ENCODE data around the gene SRL.

Gene SRL

GRCh38 chr16:4160658-4161430 is 81.0 kb downstream of the SRL start:
- no peaks in the 10 kb centered on the region for H3K79me2 ChIP-seq (ENCODE audit: control insufficient read depth, low read length)
- no peak overlapping the region for H3K4me3 ChIP-seq (ENCODE audit: low read length)
- H3K27me3 ChIP-seq (ENCODE audit: control insufficient read depth, low read length): no peaks in the 10 kb centered on the region
- H3F3A ChIP-seq (ENCODE audit: control insufficient read depth, insufficient read depth): no peaks in the 10 kb centered on the region
- H3K36me3 ChIP-seq (ENCODE audit: control insufficient read depth, low read length): no peaks in the 10 kb centered on the region
- no peaks in the 10 kb centered on the region for H4K20me1 ChIP-seq (ENCODE audit: control insufficient read depth, insufficient read depth, low read depth, low read length)
- H3K27ac ChIP-seq (ENCODE audit: low read depth, low read length): no peak overlapping the region
- no peak overlapping the region for H3K4me2 ChIP-seq (ENCODE audit: low read length)
- TF ChIP-seq EZH2phosphoT487 (IDR thresholded peaks at IDR 0.05; ENCODE audit: borderline replicate concordance, low read length) (no peak), CTCF (IDR thresholded peaks at IDR 0.05; ENCODE audit: low read depth, low read length, poor library complexity, severe bottlenecking) (no peak)
- H3K4me1 ChIP-seq (ENCODE audit: control insufficient read depth, low read length): no peaks in the 10 kb centered on the region
- H3K9me2 ChIP-seq (replicated peaks; ENCODE audit: control insufficient read depth, low read length): no peaks in the 10 kb centered on the region
- no peaks in the 10 kb centered on the region for H3K9me3 ChIP-seq (ENCODE audit: control insufficient read depth, insufficient read depth, low read length)

GRCh38 chr16:4159726-4160125 is 82.2 kb downstream of the SRL start:
- H3K4me3 ChIP-seq (ENCODE audit: low read length): no peak overlapping the region
- H3F3A ChIP-seq (ENCODE audit: control insufficient read depth, insufficient read depth): no peaks in the 10 kb centered on the region
- H3K79me2 ChIP-seq (ENCODE audit: control insufficient read depth, low read length): no peaks in the 10 kb centered on the region
- no peaks in the 10 kb centered on the region for H4K20me1 ChIP-seq (ENCODE audit: control insufficient read depth, insufficient read depth, low read depth, low read length)
- no peaks in the 10 kb centered on the region for H3K9me2 ChIP-seq (replicated peaks; ENCODE audit: control insufficient read depth, low read length)
- no peaks in the 10 kb centered on the region for H3K4me1 ChIP-seq (ENCODE audit: control insufficient read depth, low read length)
- no peak for TF ChIP-seq EZH2phosphoT487 (IDR thresholded peaks at IDR 0.05; ENCODE audit: borderline replicate concordance, low read length)
- TF ChIP-seq CTCF (IDR thresholded peaks at IDR 0.05; ENCODE audit: low read depth, low read length, poor library complexity, severe bottlenecking): no peak
- no peaks in the 10 kb centered on the region for H3K9me3 ChIP-seq (ENCODE audit: control insufficient read depth, insufficient read depth, low read length)
- no peak overlapping the region for H3K4me2 ChIP-seq (ENCODE audit: low read length)
- H3K27ac ChIP-seq (ENCODE audit: low read depth, low read length): no peak overlapping the region
- no peaks in the 10 kb centered on the region for H3K36me3 ChIP-seq (ENCODE audit: control insufficient read depth, low read length)
- H3K27me3 ChIP-seq (ENCODE audit: control insufficient read depth, low read length): no peaks in the 10 kb centered on the region

- Histone ChIP-seq H3K9me2 (replicated peaks; ENCODE audit: control insufficient read depth, low read length) (no peaks in the 10 kb centered on the region), H3K79me2 (ENCODE audit: control insufficient read depth, low read length) (no peaks in the 10 kb centered on the region), H3K27me3 (ENCODE audit: control insufficient read depth, low read length) (no peaks in the 10 kb centered on the region), H3K36me3 (ENCODE audit: control insufficient read depth, low read length) (no peaks in the 10 kb centered on the region), H3K4me3 (ENCODE audit: low read length) (no peak overlapping the region), H3K9me3 (ENCODE audit: control insufficient read depth, insufficient read depth, low read length) (no peaks in the 10 kb centered on the region), H4K20me1 (ENCODE audit: control insufficient read depth, insufficient read depth, low read depth, low read length) (no peaks in the 10 kb centered on the region), H3F3A (ENCODE audit: control insufficient read depth, insufficient read depth) (no peaks in the 10 kb centered on the region), H3K4me1 (ENCODE audit: control insufficient read depth, low read length) (no peaks in the 10 kb centered on the region), H3K27ac (ENCODE audit: low read depth, low read length) (no peak overlapping the region), H3K4me2 (ENCODE audit: low read length) (no peak overlapping the region)
- TF ChIP-seq EZH2phosphoT487 (IDR thresholded peaks at IDR 0.05; ENCODE audit: borderline replicate concordance, low read length) (no peak), CTCF (IDR thresholded peaks at IDR 0.05; ENCODE audit: low read depth, low read length, poor library complexity, severe bottlenecking) (no peak)
Measured at GRCh38 chr16:4158143-4159093, 83.5 kb downstream of the SRL start.

All from DOHH2 (cell line).